Left ventricle myocardium inferior (tissue), 1 donor: ENCODE data around the gene MYRF. TPM values are rescaled to one million over a fixed set of nuclear protein-coding genes. Genes with fewer than 3 reads are reported as not detected.

Experiments
- DNase-seq: peaks from one replicate; pipeline ENCODE4 v3.0.0-alpha.2; 2020
- H3K27ac ChIP-seq: fragments of 200-600 bp; replicated peaks from 2 replicates; pipeline ENCODE4 v1.8.0; 2021
- H3K27me3 ChIP-seq: fragments of 200-600 bp; 2 replicates; pipeline ENCODE4 v1.8.0; 2021; ENCODE audit warnings: low read depth
- H3K36me3 ChIP-seq: fragments of 200-600 bp; 2 replicates; pipeline ENCODE4 v1.8.0; 2021
- H3K4me1 ChIP-seq: fragments of 200-600 bp; 2 replicates; pipeline ENCODE4 v1.8.0; 2021
- H3K4me3 ChIP-seq: fragments of 200-600 bp; 2 replicates; pipeline ENCODE4 v1.8.0; 2021; ENCODE audit warnings: mild to moderate bottlenecking, moderate library complexity
- H3K9me3 ChIP-seq: fragments of 200-600 bp; replicated peaks from 2 replicates; pipeline ENCODE4 v1.8.0; 2021
- CTCF ChIP-seq: fragments of 200-600 bp; IDR thresholded peaks from 2 replicates; pipeline ENCODE4 v1.8.0; 2021; ENCODE audit warnings: antibody characterized with exemption, mild to moderate bottlenecking, borderline replicate concordance
- intact Hi-C: fragments of 100-400 bp; cut with micrococcal nuclease; formaldehyde crosslinking; loops from one replicate; pipeline ENCODE4 v1.11.0; 2022
- total RNA-seq: library from RNA; stranded (reverse); fragmentation: NEBNext Ultra II Directional; extraction: Animal tissue kit (Norgen Biotek cat#: 25700); gene quantifications from one replicate; pipeline ENCODE4 v1.2.1, GENCODE V29; 2021
- donor health status: DM: no; HTN: yes; CAD: no; lungs with severe emphysema.

The MYRF gene
- total RNA-seq, 1 donor from 2014 or later = 0.14 TPM

- peak overlapping the region; percentile 89 for H3K27ac ChIP-seq
- intact Hi-C loops = no loop called here
- H3K4me3 ChIP-seq = peak overlapping the region; percentile 73
- peaks cover 53% of the 10 kb centered on the region for H3K4me1 ChIP-seq
- no peaks in the 10 kb centered on the region for H3K36me3 ChIP-seq
- no peaks in the 10 kb centered on the region for H3K9me3 ChIP-seq
- no peak for TF ChIP-seq CTCF
- H3K27me3 ChIP-seq = no peaks in the 10 kb centered on the region
- no peak for DNase-seq
These were observed 74.6 kb downstream of the MYRF start for GRCh38 chr11:61826930-61827570.

DNA sequence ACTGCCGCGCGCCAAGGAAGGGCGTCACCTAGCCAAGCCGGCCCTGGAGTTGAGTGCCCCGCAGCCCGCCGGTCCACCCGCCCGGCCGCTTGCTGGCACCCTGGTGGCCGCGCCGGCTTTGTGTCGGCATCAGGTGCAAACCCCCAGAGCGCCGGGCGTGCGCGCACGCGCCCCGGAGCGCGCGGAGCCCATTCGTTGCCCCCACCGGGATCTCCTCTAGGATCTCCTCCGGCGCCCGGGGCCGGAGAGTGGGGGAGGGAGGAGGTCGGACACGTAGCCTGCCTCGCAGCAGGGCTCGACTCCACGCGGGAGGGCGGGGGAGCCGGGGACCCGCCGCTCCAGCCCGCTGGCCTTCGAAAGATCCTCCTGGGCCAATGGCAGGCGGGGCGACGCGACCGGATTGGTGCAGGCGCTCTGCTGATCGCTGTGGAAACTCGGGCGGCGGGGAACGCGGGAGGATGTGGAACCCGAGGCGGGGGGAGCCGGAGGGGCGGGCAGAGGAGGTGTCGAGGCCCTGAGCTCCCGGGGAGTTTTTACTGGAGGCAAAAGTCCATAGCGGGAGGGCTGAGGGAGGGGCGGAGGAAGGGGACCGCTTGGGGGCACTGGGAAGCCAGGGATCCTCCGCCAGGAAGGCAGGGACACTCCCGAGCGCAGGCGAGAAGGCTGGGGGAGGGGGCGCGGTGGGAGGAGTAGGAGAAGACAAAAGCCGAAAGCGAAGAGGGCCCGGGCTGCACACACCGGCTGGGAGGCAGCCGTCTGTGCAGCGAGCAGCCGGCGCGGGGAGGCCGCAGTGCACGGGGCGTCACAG, 75.3 kb downstream of the MYRF start, which contains the start of gene FADS2:
TSS of gene FADS2 (plus strand) at position 730 of the 808 bp plus-strand sequence. CDS start 91 bp downstream, outside the sequence.
- DNase-seq = peak; percentile 92
- peak; percentile 22 for TF ChIP-seq CTCF
- Histone ChIP-seq H3K9me3 (no peaks in the 10 kb centered on the region), H3K4me3 (peak within 1 kb of the TSS; percentile 73), H3K27ac (peak within 1 kb of the TSS; percentile 89), H3K4me1 (peaks cover 60% of the 10 kb centered on the region), H3K36me3 (no peaks in the 10 kb centered on the region), H3K27me3 (no peaks in the 10 kb centered on the region)
- intact Hi-C loops = no loop called here

GRCh38 chr11:61828379-61828628, 75.9 kb downstream of the MYRF start:
- no peaks in the 10 kb centered on the region for H3K36me3 ChIP-seq
- intact Hi-C loops = no loop called here
- no peaks in the 10 kb centered on the region for H3K27me3 ChIP-seq
- H3K4me1 ChIP-seq = peaks cover 65% of the 10 kb centered on the region
- no peak for DNase-seq
- no peak for TF ChIP-seq CTCF
- H3K27ac ChIP-seq = peak overlapping the region; percentile 89
- H3K9me3 ChIP-seq = no peaks in the 10 kb centered on the region
- H3K4me3 ChIP-seq = peak overlapping the region; percentile 73

GRCh38 chr11:61828629-61829407, 76.4 kb downstream of the MYRF start:
- H3K4me1 ChIP-seq = peaks cover 69% of the 10 kb centered on the region
- H3K27me3 ChIP-seq = no peaks in the 10 kb centered on the region
- H3K27ac ChIP-seq = peak overlapping the region; percentile 89
- peak; percentile 54 for TF ChIP-seq CTCF
- DNase-seq = peak; percentile 62
- intact Hi-C loops = no loop called here
- no peaks in the 10 kb centered on the region for H3K9me3 ChIP-seq
- peak overlapping the region; percentile 73 for H3K4me3 ChIP-seq
- H3K36me3 ChIP-seq = no peaks in the 10 kb centered on the region

DNA sequence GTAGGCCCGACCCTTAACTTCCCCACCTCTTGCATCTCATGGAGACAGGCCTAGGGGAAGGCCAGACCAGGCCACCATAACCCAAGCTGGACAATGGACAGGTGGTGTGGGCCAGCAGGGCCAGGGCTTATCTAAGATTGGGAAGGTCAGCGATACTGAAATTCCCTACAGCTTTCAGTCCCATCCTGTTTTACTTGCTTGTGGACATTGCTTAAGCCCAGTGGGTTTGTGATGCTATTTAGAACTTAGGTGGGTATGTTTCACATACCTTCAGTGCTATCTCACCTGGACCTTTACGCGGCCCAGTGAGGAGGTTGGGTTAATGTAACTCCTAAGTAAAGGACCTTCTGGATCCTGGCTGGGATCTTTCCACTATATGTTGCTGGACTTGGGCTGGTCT, 77.4 kb downstream of the MYRF start:
- H3K36me3 ChIP-seq = no peaks in the 10 kb centered on the region
- intact Hi-C loops = no loop called here
- peaks cover 79% of the 10 kb centered on the region for H3K4me1 ChIP-seq

More for the DNA sequence above, 77.4 kb downstream of the MYRF start:
- H3K27me3 ChIP-seq = no peaks in the 10 kb centered on the region
- no peaks in the 10 kb centered on the region for H3K9me3 ChIP-seq
- peak overlapping the region; percentile 89 for H3K27ac ChIP-seq
- TF ChIP-seq CTCF = no peak
- peak overlapping the region; percentile 73 for H3K4me3 ChIP-seq
- DNase-seq = no peak
